CD14-positive monocyte (primary cell): ENCODE measurements around the gene EBF3. TPM values are rescaled to one million over a fixed set of nuclear protein-coding genes. Genes with fewer than 3 reads are reported as not detected.

ENCODE experiments used
- DNase-seq, 3 donors: peaks; one replicate each; pipeline ENCODE4 v3.0.0-alpha.2; 2011 to 2022
- H2AFZ ChIP-seq: 2 replicates; pipeline ENCODE4 v1.6.0; 2012; ENCODE audit warnings: mild to moderate bottlenecking, low read depth, low read length, inconsistent platforms; ENCODE audit not compliant: insufficient read depth, poor library complexity, severe bottlenecking
- H3K27ac ChIP-seq, 2 donors: 1 replicate in 1 of 2; 2 replicates in 1 of 2; pipeline ENCODE4 v1.5.1; 2012 to 2013; ENCODE audit warnings: low read length in 2 of 2, control low read depth in 1 of 2, inconsistent platforms in 1 of 2, low read depth in 1 of 2, mild to moderate bottlenecking in 1 of 2
- H3K27me3 ChIP-seq, 2 donors: one replicate each; pipeline versions ENCODE4 v1.6.0 to v1.6.1; 2011 to 2013; ENCODE audit warnings: low read length in 2 of 2; ENCODE audit not compliant: control insufficient read depth in 2 of 2, insufficient read depth in 2 of 2
- H3K36me3 ChIP-seq, 2 donors: replicated peaks in 1 of 2; 1 replicate in 1 of 2; 2 replicates in 1 of 2; pipeline versions ENCODE4 v1.5.1 to v1.6.1; 2012 to 2013; ENCODE audit warnings: low read length in 2 of 2, control low read depth in 1 of 2, inconsistent platforms in 1 of 2, mild to moderate bottlenecking in 1 of 2; ENCODE audit not compliant: insufficient read depth in 2 of 2, control insufficient read depth in 1 of 2
- H3K4me1 ChIP-seq, 2 donors: 1 replicate in 1 of 2; 2 replicates in 1 of 2; pipeline versions ENCODE4 v1.5.1 to v1.6.1; 2012 to 2013; ENCODE audit warnings: low read length in 2 of 2, control low read depth in 1 of 2, inconsistent platforms in 1 of 2, mild to moderate bottlenecking in 1 of 2, moderate library complexity in 1 of 2; ENCODE audit not compliant: insufficient read depth in 2 of 2, control insufficient read depth in 1 of 2
- H3K4me2 ChIP-seq: replicated peaks from 2 replicates; pipeline ENCODE3; 2012; ENCODE audit warnings: low read length, moderate library complexity, mild to moderate bottlenecking; ENCODE audit not compliant: poor library complexity, severe bottlenecking; ENCODE audit errors: extremely low read depth
- H3K4me3 ChIP-seq, 3 experiments: fragments of 200-600 bp in 1 of 3; sonication (generic) in 1 of 3; replicated peaks in 1 of 3; 1 replicate in 2 of 3; 2 replicates in 1 of 3; pipeline ENCODE4 v1.5.1; 2011 to 2013; ENCODE audit warnings: low read length in 3 of 3, mild to moderate bottlenecking in 3 of 3, control low read depth in 2 of 3, low read depth in 2 of 3, inconsistent platforms in 1 of 3, moderate library complexity in 1 of 3
- H3K79me2 ChIP-seq: 2 replicates; pipeline ENCODE4 v1.6.0; 2012; ENCODE audit warnings: mild to moderate bottlenecking, control low read depth, inconsistent platforms, low read length, moderate library complexity; ENCODE audit not compliant: insufficient read depth
- H3K9ac ChIP-seq: 2 replicates; pipeline ENCODE4 v1.6.0; 2017; ENCODE audit warnings: low read length, mild to moderate bottlenecking; ENCODE audit not compliant: insufficient read depth, poor library complexity, severe bottlenecking
- H3K9me3 ChIP-seq, 2 donors: replicated peaks in 1 of 2; 1 replicate in 1 of 2; 2 replicates in 1 of 2; pipeline versions ENCODE4 v1.5.1 to v1.6.1; 2012 to 2013; ENCODE audit warnings: low read length in 2 of 2, control low read depth in 1 of 2; ENCODE audit not compliant: control insufficient read depth in 1 of 2, insufficient read depth in 1 of 2
- H4K20me1 ChIP-seq: 2 replicates; pipeline ENCODE4 v1.6.0; 2012; ENCODE audit warnings: mild to moderate bottlenecking, low read length, control low read depth, moderate library complexity; ENCODE audit not compliant: insufficient read depth
- H3K27ac Mint-ChIP-seq, 7 donors: one replicate each; pipeline ENCODE4 v1.8.0; 2020; ENCODE audit warnings: mild to moderate bottlenecking in 7 of 7, mixed read lengths in 7 of 7, moderate library complexity in 6 of 7, inconsistent platforms in 2 of 7
- H3K27me3 Mint-ChIP-seq, 3 donors: one replicate each; pipeline ENCODE4 v1.8.0; 2021 to 2022; ENCODE audit warnings: low read depth in 3 of 3, mild to moderate bottlenecking in 3 of 3, mixed read lengths in 3 of 3, moderate library complexity in 3 of 3, inconsistent platforms in 1 of 3
- H3K36me3 Mint-ChIP-seq, 2 donors: one replicate each; pipeline ENCODE4 v1.8.0; 2020; ENCODE audit warnings: mixed read lengths in 2 of 2, inconsistent platforms in 1 of 2, mild to moderate bottlenecking in 1 of 2
- H3K4me1 Mint-ChIP-seq: one replicate; pipeline ENCODE4 v1.8.0; 2020; ENCODE audit warnings: mild to moderate bottlenecking, mixed read lengths
- H3K4me3 Mint-ChIP-seq, 2 donors: one replicate each; pipeline ENCODE4 v1.8.0; 2020; ENCODE audit warnings: mild to moderate bottlenecking in 2 of 2, mixed read lengths in 2 of 2, moderate library complexity in 1 of 2
- H3K9me3 Mint-ChIP-seq, 7 donors: one replicate each; pipeline ENCODE4 v1.8.0; 2020 to 2022; ENCODE audit warnings: mixed read lengths in 7 of 7, mild to moderate bottlenecking in 6 of 7, moderate library complexity in 6 of 7, inconsistent platforms in 2 of 7
- CTCF ChIP-seq: fragments of 200-600 bp; IDR thresholded peaks from one replicate; pipeline ENCODE4 v1.8.0; 2022; ENCODE audit warnings: antibody characterized with exemption, mild to moderate bottlenecking
- WGBS: methylation state at CpG from one replicate; pipeline ENCODE4 v1.1.5; 2013; ENCODE audit warnings: missing lambda C conversion rate; ENCODE audit not compliant: insufficient coverage; 5-methylcytosine and 5-hydroxymethylcytosine counted together
- intact Hi-C, 2 donors: fragments of 100-400 bp; cut with micrococcal nuclease; formaldehyde crosslinking; loops; one replicate each; pipeline versions ENCODE4 v1.15.0 to v1.15.1; 2023
- polyA plus RNA-seq, 3 donors: library from polyadenylated mRNA; depleted of rRNA in 1 of 3; unstranded in 2 of 3; stranded (reverse) in 1 of 3; fragments of 300-500 nt in 2 of 3; fragments of >200 nt in 1 of 3; fragmentation: Illumina TruSeq in 2 of 3; gene quantifications; 1 replicate in 2 of 3; 2 replicates in 1 of 3; pipeline ENCODE4 v1.2.3, GENCODE V29; 2012 to 2021

EBF3 gene
- polyA plus RNA-seq, 3 donors = not detected

- no peak for TF ChIP-seq CTCF
- peak overlapping the region in 1 of 2 donors; percentile 75 for H3K4me3 Mint-ChIP-seq
- H3K9me3 ChIP-seq = peaks cover 0 to 49% of the 10 kb centered on the region in 2 donors
- intact Hi-C loops = no loop called here
- no peak overlapping the region for H3K4me3 ChIP-seq
- H3K27me3 ChIP-seq = peaks cover 65 to 83% of the 10 kb centered on the region in 2 donors
- no peak overlapping the region for H3K4me2 ChIP-seq
- no peaks in the 10 kb centered on the region for H4K20me1 ChIP-seq
- WGBS = 12% methylated on average over 13 of the region's 16 CpGs
- H3K36me3 Mint-ChIP-seq = peaks cover 0 to 1% of the 10 kb centered on the region in 2 donors
- H3K4me1 Mint-ChIP-seq = peaks cover 16% of the 10 kb centered on the region
- no peak overlapping the region for H2AFZ ChIP-seq
- H3K9me3 Mint-ChIP-seq = peaks cover 0 to 19% (median 5%) of the 10 kb centered on the region in 7 donors
- peaks cover 0 to 8% of the 10 kb centered on the region in 2 donors for H3K4me1 ChIP-seq
- DNase-seq = no peak
- H3K27ac ChIP-seq = no peak overlapping the region
- no peak overlapping the region for H3K9ac ChIP-seq
- H3K27ac Mint-ChIP-seq = no peak overlapping the region
- H3K36me3 ChIP-seq = no peaks in the 10 kb centered on the region
- H3K79me2 ChIP-seq = no peaks in the 10 kb centered on the region
- H3K27me3 Mint-ChIP-seq = peaks cover 78 to 96% (median 84%) of the 10 kb centered on the region in 3 donors
Observed at GRCh38 chr10:129966370-129966888, 2.4 kb upstream of the EBF3 start.

- H3K4me3 Mint-ChIP-seq = peak overlapping the region in 1 of 2 donors; percentile 75
- no peak overlapping the region for H2AFZ ChIP-seq
- H3K79me2 ChIP-seq = no peaks in the 10 kb centered on the region
- H3K27me3 ChIP-seq = peaks cover 69 to 87% of the 10 kb centered on the region in 2 donors
- H3K36me3 Mint-ChIP-seq = peaks cover 0 to 1% of the 10 kb centered on the region in 2 donors
- DNase-seq = no peak
- no peak overlapping the region for H3K27ac Mint-ChIP-seq
- no peaks in the 10 kb centered on the region for H3K36me3 ChIP-seq
- peaks cover 0 to 54% of the 10 kb centered on the region in 2 donors for H3K9me3 ChIP-seq
- intact Hi-C loops = no loop called here
- peaks cover 0 to 23% (median 6%) of the 10 kb centered on the region in 7 donors for H3K9me3 Mint-ChIP-seq
- H3K4me1 Mint-ChIP-seq = peaks cover 16% of the 10 kb centered on the region
- no peak overlapping the region for H3K4me2 ChIP-seq
- no peak for TF ChIP-seq CTCF
- no peak overlapping the region for H3K27ac ChIP-seq
- H3K4me3 ChIP-seq = no peak overlapping the region
- no CpG with 5 or more reads among the region's 17 CpGs for WGBS
- peaks cover 0 to 8% of the 10 kb centered on the region in 2 donors for H3K4me1 ChIP-seq
- H4K20me1 ChIP-seq = no peaks in the 10 kb centered on the region
- H3K9ac ChIP-seq = no peak overlapping the region
- H3K27me3 Mint-ChIP-seq = peaks cover 81 to 97% (median 86%) of the 10 kb centered on the region in 3 donors
Observed at GRCh38 chr10:129965959-129966358, 1.9 kb upstream of the EBF3 start.
